HG03280 (cell line): Measurements from ENCODE around the gene LMBR1.
"Not testable (repeated sequence)": the region's sequence is repeated elsewhere in the genome, so short reads cannot be mapped to it uniquely, and the experiment has no call there.

Source experiments
- ATAC-seq: cut with Tn5 transposase; IDR thresholded peaks from one replicate; pipeline ENCODE4 v1.9.1; 2021; ENCODE audit warnings: mild to moderate bottlenecking, moderate library complexity; ENCODE audit not compliant: unreplicated experiment

LMBR1 gene

GRCh38 chr7:156661637-156662036, 231.3 kb downstream of the LMBR1 start:
- no peak for ATAC-seq

GRCh38 chr7:156659961-156660360, 233.0 kb downstream of the LMBR1 start:
- no peak for ATAC-seq

- ATAC-seq = no peak
Measured at GRCh38 chr7:156659203-156659602, 233.8 kb downstream of the LMBR1 start.

GRCh38 chr7:156657681-156658080, 235.3 kb downstream of the LMBR1 start:
- ATAC-seq = no peak

GRCh38 chr7:156656598-156656997, 236.4 kb downstream of the LMBR1 start:
- ATAC-seq = no peak

GRCh38 chr7:156655983-156656382, 237.0 kb downstream of the LMBR1 start:
- no peak for ATAC-seq

- no peak for ATAC-seq
Measured at GRCh38 chr7:156655251-156655650, 237.7 kb downstream of the LMBR1 start.

GRCh38 chr7:156654511-156655234, 238.3 kb downstream of the LMBR1 start:
- ATAC-seq = no peak

GRCh38 chr7:156652886-156653568, 240.0 kb downstream of the LMBR1 start:
- no peak for ATAC-seq

- no peak for ATAC-seq
Measured at GRCh38 chr7:156651474-156651873, 241.5 kb downstream of the LMBR1 start.

- peak; percentile 51 for ATAC-seq
Measured at GRCh38 chr7:156650042-156650441, 242.9 kb downstream of the LMBR1 start.

GRCh38 chr7:156647330-156647729, 245.7 kb downstream of the LMBR1 start:
- ATAC-seq = not testable (repeated sequence)

GRCh38 chr7:156642306-156643045, 250.5 kb downstream of the LMBR1 start:
- ATAC-seq = no peak

- peak; percentile 56 for ATAC-seq
Measured at GRCh38 chr7:156640949-156641485, 252.0 kb downstream of the LMBR1 start.

- ATAC-seq = peak; percentile 81
Measured at GRCh38 chr7:156640257-156640948, 252.6 kb downstream of the LMBR1 start, which contains the start of gene RNF32. Gene RNF32, plus strand, starts transcription at chr7:156640774. Its CDS starts 3,104 bp downstream, at chr7:156643878.

- ATAC-seq = peak; percentile 19
Measured at GRCh38 chr7:156639426-156640256, 253.3 kb downstream of the LMBR1 start.

GRCh38 chr7:156638443-156639077, 254.4 kb downstream of the LMBR1 start:
- no peak for ATAC-seq

- ATAC-seq = not testable (repeated sequence)
Measured at GRCh38 chr7:156637093-156637492, 255.9 kb downstream of the LMBR1 start.
